Body of pancreas (tissue), 4 donors: ENCODE data around the gene C9orf85.

ENCODE experiments used
- POLR2A ChIP-seq, 3 donors: fragments of 450-650 bp; IDR thresholded peaks; one replicate each; pipeline ENCODE4 v1.6.1; 2016; ENCODE audit warnings: antibody characterized with exemption in 3 of 3, mild to moderate bottlenecking in 2 of 3
- TF ChIP-seq, protein P1 (sequence below), 7 experiments: fragments of 450-650 bp in 4 of 7; fragments of 200-600 bp in 3 of 7; sonication (generic) in 3 of 7; IDR thresholded peaks; one replicate each; pipeline ENCODE4 v1.5.1; 2016 to 2019; ENCODE audit warnings: antibody characterized with exemption in 7 of 7

DNA sequence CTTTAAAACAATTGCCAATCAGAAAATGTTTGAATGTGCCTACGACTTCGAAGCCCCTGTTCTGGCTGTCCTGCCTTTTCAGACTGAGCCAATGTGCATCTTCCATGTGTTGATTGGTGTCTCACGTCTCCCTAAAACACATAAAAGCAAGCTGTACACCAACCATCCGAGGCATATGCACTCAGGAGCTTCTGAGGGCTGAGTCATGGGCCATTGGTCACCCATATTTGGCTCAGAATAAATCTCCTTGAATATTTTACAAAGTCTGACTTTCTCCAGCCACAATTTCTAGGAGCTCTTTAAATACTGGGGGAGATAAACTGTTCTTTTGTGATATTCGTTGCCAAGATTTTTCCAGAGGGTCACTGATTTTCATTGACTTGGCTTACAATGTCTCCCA is 95.1 kb downstream of the C9orf85 start:
- TF ChIP-seq, protein P1, sequence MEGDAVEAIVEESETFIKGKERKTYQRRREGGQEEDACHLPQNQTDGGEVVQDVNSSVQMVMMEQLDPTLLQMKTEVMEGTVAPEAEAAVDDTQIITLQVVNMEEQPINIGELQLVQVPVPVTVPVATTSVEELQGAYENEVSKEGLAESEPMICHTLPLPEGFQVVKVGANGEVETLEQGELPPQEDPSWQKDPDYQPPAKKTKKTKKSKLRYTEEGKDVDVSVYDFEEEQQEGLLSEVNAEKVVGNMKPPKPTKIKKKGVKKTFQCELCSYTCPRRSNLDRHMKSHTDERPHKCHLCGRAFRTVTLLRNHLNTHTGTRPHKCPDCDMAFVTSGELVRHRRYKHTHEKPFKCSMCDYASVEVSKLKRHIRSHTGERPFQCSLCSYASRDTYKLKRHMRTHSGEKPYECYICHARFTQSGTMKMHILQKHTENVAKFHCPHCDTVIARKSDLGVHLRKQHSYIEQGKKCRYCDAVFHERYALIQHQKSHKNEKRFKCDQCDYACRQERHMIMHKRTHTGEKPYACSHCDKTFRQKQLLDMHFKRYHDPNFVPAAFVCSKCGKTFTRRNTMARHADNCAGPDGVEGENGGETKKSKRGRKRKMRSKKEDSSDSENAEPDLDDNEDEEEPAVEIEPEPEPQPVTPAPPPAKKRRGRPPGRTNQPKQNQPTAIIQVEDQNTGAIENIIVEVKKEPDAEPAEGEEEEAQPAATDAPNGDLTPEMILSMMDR (IDR thresholded peaks at IDR 0.05), result no peak
- no peak for TF ChIP-seq POLR2A (IDR thresholded peaks at IDR 0.05)
